Hematopoietic multipotent progenitor cell treated with erythropoietin and hydrocortisone succinate and interleukin-3 and kit ligand, for 8 days (in vitro differentiated cells): ENCODE measurements around the gene PRKN.

Experiments used
- DNase-seq: peaks from one replicate; pipeline ENCODE4 v3.0.0-alpha.2; 2015

PRKN gene

DNA sequence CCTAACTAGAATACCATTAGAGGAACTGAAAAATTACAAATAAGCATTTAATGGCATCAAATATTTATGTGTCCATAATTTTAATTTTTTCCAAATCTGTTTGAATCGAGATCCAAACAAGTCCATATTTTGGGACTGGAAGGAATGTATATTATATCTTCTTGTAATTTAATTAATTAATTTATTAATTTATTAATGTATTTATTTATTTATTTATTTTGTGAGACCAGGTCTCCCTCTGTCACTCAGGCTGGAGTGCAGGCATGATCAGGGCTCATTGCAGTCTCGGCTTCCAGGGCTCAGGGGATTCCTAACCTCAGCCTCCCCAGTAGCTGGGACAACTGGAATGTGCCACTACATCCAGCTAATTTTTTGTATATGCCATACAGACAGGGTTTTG, 453.6 kb downstream of the PRKN start:
- DNase-seq, result no peak

DNA sequence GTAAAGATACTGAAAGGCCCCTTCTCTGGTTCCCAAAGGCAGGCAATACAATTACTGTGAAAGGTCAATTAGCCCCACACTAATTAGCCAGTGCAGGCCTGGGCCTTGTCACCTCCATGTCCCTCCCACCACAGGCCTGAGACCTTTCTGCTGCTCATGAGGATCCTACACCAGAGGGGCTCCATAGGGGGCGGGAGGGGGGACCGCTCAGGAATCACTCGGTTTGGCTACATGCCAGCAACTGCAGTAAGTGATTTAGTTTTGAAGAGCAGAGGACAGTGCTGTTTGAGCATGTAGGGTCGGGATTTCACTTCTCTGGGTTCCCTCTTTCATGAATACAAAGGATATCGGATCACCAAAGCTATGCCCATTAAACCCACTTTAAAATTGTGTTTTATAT, 455.6 kb downstream of the PRKN start:
- no peak for DNase-seq

DNA sequence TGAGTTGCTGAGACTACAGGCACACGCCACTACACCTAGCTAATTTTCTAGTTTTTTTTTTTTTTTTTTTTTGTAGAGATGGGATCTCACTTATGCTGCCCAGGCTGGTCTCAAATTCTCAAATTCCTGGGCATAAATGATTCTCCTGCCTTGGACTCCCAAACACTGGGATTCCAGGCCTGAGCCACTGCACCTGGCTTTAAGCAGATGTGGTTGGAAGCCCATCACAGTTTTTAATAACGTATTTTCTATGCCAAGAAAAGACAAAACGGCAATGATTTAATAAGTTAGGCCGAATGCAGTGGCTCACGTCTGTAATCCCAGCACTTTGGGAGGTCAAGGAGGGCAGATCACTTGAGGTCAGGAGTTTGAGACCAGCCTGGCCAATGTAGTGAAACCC, 456.6 kb downstream of the PRKN start:
- DNase-seq, result no peak

DNA sequence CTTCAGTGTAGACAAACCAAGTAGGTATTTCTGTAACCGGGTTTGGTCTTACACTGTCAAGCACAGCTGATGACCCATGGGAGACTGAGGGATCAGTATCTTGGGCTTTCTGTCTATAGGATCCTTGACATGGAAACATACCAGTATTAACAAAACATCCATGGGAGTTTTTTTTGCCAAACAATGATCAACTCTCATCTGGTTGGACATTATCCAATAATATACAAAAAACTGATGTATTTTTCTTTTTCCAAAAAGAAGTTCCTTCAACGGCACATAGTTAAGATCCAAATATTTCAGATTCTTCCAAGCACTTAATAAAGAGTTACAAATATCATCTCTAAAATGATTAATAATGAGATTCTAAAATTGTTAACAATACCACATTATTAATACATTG, 459.9 kb downstream of the PRKN start:
- DNase-seq, result no peak

DNA sequence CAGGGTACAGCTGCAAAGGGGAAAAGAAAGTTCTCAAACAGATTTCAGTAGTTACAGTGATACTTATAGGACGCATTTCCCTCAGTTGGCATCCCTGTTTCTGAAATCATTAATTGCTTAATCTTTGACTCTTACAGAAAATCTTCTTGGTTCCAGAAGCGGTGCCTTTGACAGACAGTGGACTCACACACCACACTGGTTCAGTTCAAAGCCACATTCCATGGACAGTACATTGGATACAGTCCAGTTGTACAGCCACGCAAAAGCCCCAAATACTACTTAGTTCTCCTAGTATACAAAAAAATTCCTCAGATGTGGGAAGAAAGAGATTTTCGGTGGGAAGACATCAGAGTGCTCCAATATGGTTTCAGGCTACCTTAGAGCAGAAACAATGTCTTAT, 460.4 kb downstream of the PRKN start:
- DNase-seq, result no peak

DNA sequence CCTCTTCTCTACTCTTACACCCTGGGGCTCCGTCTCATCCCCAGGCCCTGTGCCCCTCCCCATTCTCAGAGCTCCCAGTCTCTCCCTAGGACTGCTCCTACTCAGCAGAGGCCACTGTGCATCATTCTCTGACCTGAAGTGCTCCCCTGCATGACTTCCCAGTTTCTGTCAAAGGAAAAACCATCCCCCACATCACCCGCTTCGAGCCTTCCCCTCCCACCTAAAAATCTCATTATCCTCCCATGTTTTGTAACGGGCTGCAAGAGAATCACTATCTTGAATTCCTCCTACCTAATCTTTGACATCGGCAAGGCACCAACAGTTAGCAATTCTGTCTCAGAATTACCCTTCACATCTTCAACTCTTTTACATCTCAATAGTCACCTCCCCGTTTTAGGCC, 463.0 kb downstream of the PRKN start:
- no peak for DNase-seq

DNA sequence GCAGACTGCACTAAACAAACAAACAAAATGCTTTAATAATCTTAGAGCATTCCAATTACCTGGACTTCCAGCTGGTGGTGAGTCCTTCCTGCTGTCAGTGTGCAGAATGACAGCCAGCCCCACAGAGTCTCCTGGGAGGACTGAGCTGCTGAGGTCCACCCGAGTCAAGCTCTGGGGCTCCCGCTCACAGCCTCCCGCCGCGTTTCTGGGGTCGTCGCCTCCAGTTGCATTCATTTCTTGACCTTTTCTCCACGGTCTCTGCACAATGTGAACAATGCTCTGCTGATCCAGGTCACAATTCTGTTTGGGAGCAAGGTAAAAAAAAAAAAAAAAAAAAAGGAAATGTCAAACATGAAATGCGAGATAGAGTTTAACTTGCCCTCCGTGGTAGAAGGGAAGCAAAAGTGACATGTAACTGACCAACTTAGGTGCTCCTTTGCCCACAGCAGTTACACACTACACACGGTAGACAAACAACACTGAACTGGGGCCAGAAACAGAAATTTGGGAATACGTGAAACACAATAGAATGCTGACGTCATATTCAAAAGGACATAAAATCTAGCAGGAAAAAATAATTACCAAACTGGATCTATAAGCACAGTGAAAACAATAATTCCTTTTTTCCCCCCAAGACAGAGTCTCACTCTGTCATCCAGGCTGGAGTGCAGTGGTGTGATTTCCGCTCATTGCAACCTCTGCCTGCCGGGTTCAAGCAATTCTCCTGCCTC, 464.9 kb downstream of the PRKN start:
- DNase-seq, result no peak

DNA sequence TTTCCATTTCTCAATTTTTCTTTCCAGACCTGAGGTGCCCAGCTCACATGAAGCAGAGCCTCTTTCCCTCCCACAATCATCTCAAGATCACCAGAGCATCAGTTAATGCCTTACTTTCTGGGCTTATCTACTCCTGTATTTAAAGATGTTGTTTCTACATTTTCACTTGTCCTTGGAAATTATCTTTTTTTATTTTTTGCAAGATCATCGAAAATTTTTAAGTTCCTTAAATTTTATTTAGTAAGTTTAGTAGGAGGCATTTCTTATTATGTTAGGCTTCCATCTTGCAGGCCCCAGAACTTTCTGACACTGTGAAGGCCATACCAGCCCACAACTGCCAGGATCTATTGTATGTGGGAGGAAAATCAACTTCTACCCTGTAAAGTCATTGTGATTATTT, 466.0 kb downstream of the PRKN start:
- no peak for DNase-seq

DNA sequence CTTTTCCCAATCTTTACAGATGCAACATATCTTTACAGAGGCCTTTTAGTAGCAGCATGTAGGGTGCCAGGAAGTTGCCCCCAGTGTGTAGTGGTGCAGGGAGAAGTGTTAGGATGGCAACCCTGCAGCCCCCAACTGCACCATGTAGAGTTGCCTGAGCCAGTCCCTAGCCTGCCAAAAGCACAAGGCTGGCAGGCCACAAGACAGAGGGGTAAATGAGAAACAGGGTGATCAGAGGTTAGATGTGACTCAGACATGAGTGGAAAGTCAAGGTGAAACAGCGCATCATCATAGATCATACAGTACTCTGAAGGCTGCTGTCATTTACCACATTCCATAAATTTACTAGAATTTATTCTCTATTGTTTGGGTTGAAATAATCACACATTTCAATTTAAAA, 467.5 kb downstream of the PRKN start:
- DNase-seq, result no peak

DNA sequence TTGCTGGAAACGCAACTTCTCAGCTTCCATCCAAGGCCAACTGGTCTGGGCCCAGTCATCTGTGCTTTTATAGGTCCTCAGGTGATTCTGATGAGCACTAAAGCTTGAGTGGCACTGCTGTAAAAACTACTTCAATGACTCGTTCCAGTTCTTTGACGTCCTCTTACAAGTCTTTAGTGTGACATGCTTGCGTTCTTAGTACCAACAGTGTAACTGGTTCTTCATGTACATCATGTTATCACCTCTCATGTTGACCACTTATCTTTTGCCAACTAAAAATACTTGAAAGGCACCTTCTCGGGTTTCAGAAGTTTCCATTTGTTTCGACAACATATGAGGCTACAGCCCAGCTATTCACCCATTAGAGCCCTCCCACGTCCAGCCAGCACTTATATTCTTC, 468.9 kb downstream of the PRKN start:
- no peak for DNase-seq

DNA sequence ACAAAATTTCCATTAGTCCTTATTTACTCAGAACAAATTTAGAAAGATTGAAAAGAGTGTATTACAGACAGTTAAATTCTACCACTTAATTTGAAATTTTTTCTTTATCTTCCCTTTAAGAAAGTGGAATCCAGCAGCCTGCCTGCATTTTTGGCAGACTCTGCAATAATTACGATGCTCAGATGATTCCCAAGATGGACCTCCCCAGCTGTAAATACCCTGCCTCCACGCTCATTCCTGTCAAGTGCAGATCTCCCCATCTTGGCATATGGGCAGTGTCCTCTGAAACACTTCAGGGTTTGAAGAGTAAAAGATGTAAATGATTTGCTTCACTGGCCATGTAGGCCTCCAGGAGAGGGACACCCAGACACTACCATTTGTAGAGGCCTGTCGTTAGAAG, 471.2 kb downstream of the PRKN start:
- no peak for DNase-seq

DNA sequence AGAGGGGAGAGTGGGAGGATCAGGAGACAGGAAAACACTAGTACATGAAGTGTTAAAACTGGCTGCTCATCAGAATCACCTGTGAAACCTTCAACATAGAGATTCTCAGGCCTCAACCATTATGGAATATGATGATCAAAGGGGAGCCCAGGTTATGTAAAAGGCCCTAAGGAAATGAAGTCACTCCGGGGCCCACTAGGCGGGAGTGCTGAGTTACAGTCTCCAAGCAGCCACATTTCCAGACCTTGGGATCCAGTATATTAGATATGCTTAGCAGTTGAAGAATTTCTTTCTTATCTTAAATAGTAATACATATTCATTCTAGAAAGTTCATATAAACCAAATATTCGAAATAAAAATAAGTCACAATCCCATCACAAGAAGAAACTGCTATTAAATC, 476.3 kb downstream of the PRKN start:
- DNase-seq, result no peak

DNA sequence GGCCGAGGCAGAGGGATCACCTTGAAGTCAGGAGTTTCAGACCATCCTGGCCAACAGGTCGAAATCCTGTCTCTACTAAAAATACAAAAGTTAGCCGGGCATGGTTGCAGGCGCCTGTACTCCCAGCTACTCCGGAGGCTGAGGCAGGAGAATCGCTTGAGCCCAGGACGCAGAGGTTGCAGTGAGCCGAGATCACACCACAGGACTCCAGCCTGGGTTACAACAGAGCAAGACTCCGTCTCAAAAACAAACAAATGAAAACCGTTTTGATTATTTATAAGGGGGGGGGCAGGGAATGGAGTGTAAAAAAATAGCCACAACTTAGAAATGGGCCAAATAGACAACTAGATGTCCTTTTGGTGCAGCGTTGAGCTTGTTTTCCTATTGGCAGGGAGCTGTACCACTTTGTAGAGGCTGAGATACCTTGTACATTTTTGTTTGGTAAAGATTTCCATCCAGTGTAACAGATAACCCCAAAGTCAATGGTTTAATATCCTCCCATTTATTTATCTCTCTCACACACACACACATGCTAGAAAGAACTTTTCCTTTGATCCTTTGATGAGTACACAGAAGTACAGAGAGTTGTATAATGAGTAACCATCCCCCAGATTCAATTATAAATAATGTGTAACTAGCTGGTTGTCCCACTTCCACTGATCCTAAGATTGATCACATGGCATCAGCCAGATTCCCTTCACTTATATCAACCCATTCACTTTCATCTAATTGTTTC, 477.5 kb downstream of the PRKN start:
- no peak for DNase-seq

DNA sequence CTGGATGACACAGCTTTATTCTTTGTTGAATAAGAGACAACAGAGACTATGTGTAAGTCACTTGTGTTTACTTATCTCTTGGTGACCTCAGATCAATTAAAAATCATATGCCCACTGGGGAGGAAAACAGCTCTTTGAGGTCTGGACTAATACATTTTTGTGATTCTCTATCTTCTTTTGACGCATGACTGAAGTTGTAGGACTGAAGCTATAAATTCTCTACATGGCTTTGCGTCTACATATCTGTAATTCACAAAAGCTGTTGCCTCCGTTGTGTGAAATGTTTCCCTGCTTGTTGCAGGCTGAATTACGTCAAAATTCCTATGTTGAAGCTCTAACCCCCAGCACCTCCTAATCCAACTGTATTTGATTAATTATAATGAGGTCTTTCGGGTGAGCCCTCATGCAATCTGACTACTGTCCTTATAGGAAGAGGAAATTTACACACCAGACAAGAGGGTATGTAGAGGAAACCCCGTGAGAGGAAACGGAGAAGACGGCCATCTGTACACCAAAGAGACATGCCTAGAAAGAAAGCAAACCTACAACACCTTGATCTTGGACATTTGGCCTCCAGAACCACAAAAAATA, 481.6 kb downstream of the PRKN start:
- DNase-seq, result no peak

DNA sequence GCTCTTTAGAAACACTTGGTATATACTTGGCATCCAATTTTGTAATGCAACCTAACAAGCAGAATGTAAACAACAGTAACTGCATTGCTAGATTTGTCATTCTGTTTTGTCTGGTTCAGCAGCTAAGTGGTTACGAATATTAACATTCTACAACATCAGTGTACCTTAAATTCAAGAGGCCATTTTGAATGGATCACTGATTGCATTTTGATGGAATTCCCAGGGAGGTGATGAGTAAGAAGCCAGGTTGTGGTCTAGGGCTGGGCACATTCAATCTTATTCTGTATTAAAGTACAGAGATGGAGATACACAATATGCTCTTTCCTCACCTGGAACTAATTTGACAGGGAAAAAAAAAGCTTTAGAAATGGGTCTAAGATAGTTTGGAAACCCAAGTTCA, 483.5 kb downstream of the PRKN start:
- no peak for DNase-seq

DNA sequence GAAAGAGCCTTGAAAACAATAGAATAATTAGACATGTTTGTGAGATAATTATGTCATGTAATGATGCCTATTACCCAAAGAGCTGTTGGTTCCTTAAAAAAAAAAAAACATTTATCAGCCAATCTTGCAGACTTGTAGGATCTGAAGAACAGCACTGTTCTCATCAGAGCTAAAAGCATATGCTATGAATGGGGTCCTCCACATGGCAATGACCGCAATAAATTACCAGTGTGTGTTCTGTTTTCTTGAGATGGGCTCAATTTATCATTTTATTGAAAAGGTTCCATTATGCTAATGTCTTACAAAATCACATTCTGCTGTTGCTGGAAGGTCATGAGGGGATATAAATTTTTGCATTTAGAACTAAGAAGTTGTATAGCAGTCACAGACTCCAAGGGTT, 484.7 kb downstream of the PRKN start:
- DNase-seq, result no peak

DNA sequence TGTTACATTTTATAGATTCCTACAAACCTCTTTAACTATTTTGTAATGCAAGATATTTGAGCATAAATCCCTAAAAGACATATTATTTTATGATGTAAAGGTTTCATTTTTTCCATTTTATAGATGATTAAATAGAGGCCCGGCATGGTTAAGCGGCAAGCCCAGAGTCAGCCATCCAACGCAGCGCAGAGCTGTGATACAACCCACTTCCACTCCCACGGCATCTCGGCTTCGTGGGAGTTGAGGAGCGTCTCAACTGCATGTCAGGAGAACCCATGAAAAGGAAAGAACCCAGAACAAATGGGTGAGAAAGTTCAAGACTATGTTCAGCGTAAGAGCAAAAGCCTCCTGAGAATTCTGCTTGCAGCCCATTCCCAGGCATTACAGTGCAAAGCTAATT, 488.2 kb downstream of the PRKN start:
- DNase-seq, result no peak

DNA sequence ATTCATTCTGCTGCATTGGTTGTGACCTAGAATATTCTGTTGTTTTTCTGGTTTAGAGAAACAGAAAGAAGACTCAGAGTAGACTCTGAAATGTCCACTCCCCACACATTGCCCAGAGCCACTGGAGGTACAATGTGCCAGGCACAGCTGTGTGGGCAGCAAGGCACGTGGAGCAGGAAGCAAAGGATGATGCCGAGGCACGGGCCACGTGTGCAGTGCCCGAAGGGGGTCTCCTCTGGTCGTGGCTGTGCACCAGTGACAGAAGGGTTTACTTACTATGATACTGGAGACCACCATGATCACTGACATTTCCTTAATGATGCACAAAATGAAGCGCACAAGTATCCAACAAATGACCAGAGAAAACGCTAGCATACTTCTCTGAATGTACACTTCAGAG, 488.9 kb downstream of the PRKN start:
- DNase-seq, result no peak

DNA sequence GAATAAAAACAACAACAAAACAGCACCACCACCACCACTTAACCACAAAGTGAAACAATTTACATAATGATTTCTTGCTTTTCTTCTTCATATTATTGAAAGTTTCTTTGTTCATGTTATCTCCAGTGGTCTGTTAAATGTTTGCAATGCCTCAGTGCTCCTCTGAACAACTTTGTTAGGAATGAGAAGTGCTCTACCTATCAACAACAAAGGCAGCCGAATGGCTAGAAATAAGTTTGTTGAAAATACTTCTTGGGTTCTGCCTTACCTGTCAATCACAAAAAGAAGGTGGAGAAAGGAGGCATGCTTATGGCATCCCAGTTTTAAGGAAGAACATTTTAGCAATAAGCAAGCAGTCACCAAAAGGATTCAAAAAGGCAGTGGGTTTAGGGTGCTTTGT, 490.2 kb downstream of the PRKN start:
- no peak for DNase-seq

DNA sequence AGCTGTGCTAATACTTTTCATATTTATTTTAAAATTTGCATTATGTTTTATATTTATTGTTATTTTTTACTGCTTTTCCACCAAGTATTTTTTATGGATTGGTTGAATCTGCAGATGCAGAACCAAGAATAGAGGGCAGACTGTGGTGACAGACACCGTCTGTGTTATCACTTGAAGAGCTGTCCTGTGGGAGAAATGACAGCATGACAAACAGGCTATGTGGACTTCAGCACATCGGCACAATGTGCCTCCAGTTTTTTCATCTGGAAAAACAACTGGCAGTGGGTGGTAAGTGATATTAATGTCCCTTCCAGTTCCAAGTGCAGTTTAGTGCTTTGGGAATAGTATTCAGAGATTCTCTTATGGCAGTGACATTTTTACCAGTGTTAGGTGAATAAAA, 492.9 kb downstream of the PRKN start:
- no peak for DNase-seq

DNA sequence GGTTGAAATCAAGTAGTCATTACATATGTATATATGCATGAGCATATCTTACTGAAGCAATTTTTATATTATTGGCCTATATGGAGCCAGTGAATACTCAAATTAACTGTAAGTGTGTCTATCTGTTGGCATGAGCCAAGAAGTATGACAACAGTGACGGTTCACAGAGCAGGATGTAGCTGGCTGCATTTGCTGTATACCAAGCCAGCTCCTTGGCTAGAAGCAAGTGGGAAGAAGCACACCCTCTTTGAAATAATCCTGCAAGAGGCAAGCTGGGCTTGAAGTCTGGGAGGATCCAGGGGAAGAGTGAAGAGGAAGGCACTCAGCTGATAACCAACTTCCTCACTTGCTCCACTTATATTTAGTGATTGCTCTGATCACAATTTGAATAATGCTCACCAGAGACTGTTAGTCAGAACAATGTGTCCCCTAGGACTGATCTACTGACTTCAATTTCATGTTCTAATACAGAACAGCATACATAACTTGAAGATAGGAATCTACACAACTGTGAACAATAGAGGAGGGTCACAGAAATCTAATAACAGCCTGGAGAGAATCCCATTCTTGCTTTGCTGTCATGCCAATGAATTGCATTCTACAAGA, 497.3 kb downstream of the PRKN start:
- DNase-seq, result no peak

DNA sequence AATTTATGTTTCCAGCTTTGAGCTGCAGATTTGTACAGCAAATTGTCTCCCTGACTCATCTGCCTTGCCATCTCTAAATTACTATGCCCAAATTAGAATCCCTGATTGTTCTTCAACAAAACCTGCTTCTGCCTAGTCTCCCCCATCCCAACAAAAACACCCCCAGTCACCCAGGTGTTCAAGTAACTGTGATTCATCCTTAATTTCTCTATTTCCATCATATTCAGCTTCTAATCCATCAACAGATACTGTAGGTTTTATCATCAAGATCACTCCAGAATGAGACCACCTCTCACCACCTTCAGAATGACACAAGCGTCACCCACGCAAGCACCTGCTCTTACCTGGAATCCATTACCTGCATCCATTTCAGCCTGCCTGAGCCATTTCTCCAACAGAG, 498.5 kb downstream of the PRKN start:
- no peak for DNase-seq

DNA sequence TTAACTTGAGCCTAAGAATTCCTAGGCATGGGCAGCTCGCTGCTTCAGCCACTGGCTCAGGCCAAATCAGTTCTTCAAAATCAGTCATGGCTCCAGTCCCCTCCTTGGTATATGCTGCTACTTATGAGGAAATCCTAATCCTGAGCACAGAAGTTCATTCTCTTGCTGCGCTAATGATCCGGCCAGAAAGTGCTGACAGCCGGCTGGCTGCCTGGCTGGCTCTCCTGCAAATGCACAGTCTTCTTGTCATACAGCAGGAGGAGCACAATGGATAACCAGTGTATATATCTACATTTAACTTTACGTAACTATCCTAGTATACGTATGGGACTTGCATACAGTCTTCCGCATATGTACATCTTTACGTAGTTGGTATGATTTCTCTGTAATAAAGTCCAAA, 500.8 kb downstream of the PRKN start:
- DNase-seq, result no peak

DNA sequence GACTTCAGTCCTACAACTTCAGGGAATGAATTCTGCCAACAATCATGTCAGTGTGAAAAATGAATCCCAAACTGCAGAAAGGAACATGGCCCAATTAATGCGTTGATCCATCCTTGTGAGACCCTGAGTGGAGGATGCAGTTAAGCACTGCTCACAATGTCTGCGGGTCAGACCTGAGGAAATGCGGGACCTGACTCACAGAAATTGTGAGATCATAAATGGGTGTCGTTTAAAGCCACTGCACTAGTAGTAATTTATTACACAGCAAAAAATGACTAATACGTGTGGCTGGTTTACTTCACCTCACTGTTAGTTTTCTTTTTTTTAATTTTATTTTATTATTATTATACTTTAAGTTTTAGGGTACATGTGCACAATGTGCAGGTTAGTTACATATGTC, 505.0 kb downstream of the PRKN start:
- DNase-seq, result no peak
